GM13976 (cell line): Measurements from ENCODE around the gene APOLD1.
A peak's percentile ranks its signal among the peaks of the same experiment; 100 is the strongest.

Source experiments
- DNase-seq: peaks from one replicate; pipeline ENCODE4 v3.0.0; 2012; ENCODE audit warnings: low spot score
- CTCF ChIP-seq: IDR thresholded peaks from 2 replicates; pipeline ENCODE4 v1.5.1; 2012; ENCODE audit warnings: borderline replicate concordance, mild to moderate bottlenecking; ENCODE audit not compliant: insufficient read depth; ENCODE audit errors: extremely low read depth, missing control alignments, control extremely low read depth
- in situ Hi-C: fragments of 300-500 bp; cut with MboI; formaldehyde crosslinking; loops from one replicate; pipeline ENCODE4 v1.12.0; 2022; ENCODE audit warnings: low sequenced_read_pairs, mixed read lengths, inconsistent platforms; ENCODE audit not compliant: unreplicated experiment

The APOLD1 gene

DNA sequence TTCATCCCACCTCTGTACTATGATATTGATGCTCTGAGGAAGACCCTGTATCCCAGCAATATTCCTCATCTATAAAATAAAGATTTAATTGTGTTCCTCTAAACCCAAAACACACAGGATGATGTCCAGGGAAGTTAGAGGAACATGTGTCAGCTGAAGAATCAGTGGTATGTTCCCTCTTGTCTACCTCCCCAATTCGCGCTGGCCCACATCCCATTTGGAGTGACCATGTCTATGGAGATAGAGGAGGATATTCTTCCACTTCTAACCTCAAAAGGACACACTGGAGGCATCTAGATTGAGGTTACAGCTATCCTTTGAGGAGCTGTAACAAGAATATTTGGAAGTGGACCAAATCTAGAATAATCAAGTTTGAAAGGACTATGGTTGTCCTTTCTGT is 1.3 kb upstream of the APOLD1 start:
- no peak for DNase-seq
- in situ Hi-C loops, result loop anchor here (25.0 kb wide), 1 partner anchor 428 kb away; no protein-coding TSS in a partner anchor
- no peak for TF ChIP-seq CTCF

GRCh38 chr12:12786351-12786705 is 869 bp downstream of the APOLD1 start:
- TF ChIP-seq CTCF, result no peak

GRCh38 chr12:12786706-12787601 is 1.5 kb downstream of the APOLD1 start:
- no peak for TF ChIP-seq CTCF
- in situ Hi-C loops, result loop anchor here (25.0 kb wide), 1 partner anchor 425 kb away; no protein-coding TSS in a partner anchor
- DNase-seq, result peak; percentile 96

More at GRCh38 chr12:12786351-12786705, 869 bp downstream of the APOLD1 start:
- DNase-seq, result no peak
- in situ Hi-C loops, result loop anchor here (25.0 kb wide), 1 partner anchor 426 kb away; no protein-coding TSS in a partner anchor

- no peak for TF ChIP-seq CTCF
- no peak for DNase-seq
- in situ Hi-C loops, result loop anchor here (25.0 kb wide), 1 partner anchor 424 kb away; no protein-coding TSS in a partner anchor
Observed at GRCh38 chr12:12788131-12788530, 2.7 kb downstream of the APOLD1 start.

GRCh38 chr12:12788675-12789368 is 3.4 kb downstream of the APOLD1 start:
- TF ChIP-seq CTCF, result peak; percentile 80
- DNase-seq, result peak; percentile 66
- in situ Hi-C loops, result loop anchor here (25.0 kb wide), 1 partner anchor 423 kb away; no protein-coding TSS in a partner anchor

- no peak for DNase-seq
- in situ Hi-C loops, result loop anchor here (25.0 kb wide), 1 partner anchor 421 kb away; no protein-coding TSS in a partner anchor
- no peak for TF ChIP-seq CTCF
Observed at GRCh38 chr12:12790956-12791355, 5.5 kb downstream of the APOLD1 start.
